Measurements from ENCODE around the gene METTL2A. TPM values are rescaled to one million over a fixed set of nuclear protein-coding genes. Genes with fewer than 3 reads are reported as not detected.
"Not testable (repeated sequence)": the region's sequence is repeated elsewhere in the genome, so short reads cannot be mapped to it uniquely, and the experiment has no call there.

Gene METTL2A
- total RNA-seq, 1 donor from 2014 or later = 15.7 TPM

GRCh38 chr17:62473030-62473982 lies 49.6 kb downstream of the METTL2A start:
- peak; percentile 67 for ATAC-seq

DNA sequence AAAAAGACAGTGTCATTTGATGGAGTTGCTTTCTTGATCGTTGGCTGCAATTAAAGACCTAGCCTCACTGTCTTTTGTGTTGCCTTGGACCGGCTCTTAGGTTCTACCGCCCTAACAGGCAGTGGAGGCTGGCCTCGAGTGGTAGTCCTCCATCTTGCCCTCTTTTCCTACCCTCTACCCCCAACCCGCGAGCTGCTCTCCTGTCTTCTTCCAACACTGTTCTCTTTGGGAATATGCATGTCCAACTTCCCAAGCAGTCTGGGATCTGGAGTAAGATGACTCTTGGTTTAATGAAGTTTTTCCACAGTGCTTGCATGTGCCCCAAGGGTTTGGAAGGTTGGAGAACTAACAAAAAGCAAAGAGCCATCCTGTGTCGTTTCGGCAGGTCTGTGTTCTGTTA lies 53.4 kb downstream of the METTL2A start:
- not testable (repeated sequence) for ATAC-seq

DNA sequence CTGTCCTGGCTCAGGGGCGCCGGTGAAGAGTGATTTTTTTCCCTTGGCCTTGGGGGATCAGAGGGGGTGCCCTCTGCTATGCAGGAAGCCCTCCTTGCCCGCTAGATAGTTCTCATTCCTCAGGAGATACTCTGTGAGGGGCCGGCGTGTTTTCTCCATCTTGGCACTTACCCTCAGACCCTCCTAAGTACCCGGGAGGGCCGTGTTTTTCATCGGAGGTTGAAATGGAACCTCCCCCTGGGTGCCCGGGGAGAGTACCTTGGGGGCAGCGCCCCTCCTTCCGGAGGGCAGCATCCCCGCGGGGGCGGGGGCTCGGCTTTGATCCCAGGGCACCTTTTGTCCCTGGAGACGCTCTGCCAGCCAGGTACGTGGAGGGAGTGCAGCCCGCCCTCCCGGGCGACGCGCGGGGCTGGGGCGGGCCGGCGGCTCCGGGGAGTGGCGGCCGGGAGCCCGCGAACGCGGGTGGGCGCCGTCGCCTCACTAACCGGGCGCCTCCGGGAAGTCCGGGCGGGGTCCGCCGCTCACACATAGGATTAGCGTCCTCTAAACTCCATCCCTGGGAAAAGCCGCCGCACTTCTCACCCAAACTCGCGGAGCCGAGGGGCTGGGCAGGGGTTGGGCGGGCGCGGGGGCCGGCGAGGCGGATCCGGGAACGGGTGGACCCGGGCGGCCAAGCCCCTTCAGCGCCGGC lies 54.2 kb downstream of the METTL2A start:
- ATAC-seq = peak; percentile 39

DNA sequence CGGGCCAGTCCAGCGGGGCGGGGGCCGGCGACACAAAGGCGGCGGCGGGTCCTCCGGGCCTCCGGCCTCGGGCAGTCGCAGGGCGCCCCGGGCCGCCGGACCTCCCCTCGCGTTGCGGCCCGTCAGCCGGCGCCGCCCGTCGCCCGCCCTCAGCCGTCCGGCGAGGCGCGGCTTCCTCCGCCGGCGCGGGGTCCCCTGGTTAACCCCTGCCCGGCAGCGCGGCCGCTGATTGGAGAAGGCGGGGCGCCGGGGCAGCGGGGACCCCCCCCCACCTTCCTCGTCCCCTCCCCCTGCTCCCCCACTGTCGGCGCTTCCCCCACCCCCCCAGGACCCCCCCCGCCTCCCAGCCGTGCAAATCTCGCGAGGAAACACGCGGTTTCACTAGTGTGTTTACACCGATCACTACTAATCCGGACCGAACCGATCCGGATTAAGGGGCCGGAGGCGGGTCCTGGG lies 54.8 kb downstream of the METTL2A start, which contains the start of gene TLK2:
TSS of gene TLK2 (plus strand) at position 402 of the 456 bp plus-strand sequence. CDS start 2,301 bp downstream, outside the sequence.
- ATAC-seq = peak; percentile 78

- peak; percentile 59 for ATAC-seq
These were observed 55.4 kb downstream of the METTL2A start for GRCh38 chr17:62478880-62479638.

DNA sequence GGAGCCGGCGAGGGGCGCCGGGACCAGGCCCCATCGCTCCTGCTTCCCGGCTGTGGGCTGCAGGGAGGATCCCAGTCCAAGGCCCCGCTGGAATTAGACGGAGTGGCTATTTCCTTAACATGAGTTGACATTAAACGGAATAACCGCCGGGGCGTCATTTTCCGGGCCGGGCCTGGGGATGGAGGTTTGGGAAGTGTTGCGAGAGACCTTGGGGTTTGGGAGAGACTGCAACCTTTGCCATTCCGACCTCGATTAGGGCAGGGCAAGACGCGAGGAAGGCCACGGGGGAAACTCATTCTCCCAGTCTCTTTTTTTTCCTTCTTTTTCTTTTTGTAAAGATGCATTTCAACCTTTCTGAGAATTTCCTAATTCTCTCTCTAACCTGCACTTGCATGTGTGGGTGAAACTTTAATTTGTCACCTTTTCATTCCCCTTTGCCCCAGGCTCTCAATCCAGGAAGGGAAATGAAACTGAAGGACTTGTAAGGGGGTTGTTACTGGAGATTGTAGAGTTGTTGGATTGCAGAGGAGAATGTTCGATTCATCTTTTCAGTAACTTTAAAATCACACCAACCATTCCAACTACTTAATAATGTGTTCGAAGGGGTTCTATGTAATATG lies 56.1 kb downstream of the METTL2A start:
- not testable (repeated sequence) for ATAC-seq

DNA sequence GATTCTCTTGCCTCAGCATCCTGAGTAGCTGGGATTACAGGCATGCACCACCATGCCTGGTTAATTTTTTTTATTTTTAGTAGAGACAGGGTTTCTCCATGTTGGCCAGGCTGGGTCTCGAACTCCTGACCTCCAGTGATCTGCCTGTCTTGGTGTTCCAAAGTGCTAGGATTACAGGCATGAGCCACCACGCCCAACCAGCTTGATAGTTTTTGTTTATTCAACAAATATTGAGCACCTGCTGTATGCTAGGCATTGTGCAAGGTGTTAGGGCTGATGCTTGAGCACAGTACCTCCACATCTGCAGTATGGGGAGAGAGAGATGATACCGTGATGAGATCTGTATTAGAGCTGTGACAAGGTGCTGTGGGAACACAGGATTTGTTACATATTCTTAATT lies 58.9 kb downstream of the METTL2A start:
- not testable (repeated sequence) for ATAC-seq

DNA sequence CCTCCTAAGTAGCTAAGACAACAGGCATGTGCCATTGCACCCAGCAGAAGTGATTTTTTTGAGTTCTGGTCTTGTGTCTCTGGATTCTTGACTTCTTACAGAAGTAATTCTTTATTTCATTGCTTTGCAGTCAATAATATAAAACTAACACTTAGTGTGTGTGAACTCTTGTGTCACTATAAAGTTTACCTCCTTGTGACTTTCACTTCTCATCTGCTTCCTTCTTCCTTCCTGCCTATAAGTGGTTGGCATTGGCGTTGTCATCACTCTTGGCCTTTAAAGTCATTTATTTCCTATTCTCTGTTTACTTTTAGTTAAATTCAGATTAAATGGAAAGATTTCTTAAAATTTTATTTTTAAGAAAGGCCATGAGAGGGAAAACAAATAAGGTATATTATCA lies 67.3 kb downstream of the METTL2A start:
- not testable (repeated sequence) for ATAC-seq

DNA sequence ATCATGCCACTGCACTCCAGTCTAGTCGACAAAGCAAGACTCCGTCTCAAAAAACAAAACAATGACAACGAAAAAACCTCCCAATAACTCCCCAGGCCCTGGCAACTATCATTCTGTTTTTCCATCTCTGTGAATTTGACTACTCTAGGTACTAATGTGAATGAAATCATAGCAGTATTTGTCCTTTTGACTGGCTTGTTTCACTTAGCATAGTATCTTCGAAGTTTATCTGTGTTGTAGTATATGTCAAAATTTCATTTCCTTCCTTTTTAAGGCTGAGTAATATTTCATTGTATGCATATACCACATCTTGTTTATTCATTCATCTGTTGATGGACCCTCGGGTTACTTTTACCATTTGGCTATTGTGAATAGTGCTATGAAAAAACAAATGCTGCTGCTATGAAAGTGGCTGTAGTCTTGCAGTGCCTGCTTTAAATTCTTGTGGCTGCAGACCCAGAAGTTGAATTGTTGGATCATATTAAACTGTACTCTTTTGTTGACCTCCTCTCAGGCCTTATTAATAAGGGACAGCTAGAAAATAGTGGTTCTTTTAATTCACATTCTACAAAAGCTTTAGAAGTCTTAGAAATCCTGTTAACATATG lies 69.5 kb downstream of the METTL2A start:
- not testable (repeated sequence) for ATAC-seq

DNA sequence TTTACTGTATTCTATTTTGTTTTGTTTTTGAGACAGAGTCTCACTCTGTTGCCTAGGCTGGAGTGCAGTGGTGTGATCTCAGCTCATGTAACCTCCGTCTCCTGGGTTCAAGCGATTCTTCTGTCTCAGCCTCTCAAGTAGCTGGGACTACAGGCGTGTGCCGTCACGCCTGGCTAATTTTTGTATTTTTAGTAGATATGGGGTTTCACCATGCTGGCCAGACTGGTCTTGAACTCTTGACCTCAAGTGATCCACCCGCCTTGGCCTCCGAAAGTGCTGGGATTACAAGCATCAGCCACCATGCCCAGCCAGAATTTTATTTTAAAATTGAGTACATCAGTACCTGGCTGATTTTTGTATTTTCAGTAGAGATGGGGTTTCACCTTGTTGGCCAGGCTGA lies 70.4 kb downstream of the METTL2A start:
- ATAC-seq = not testable (repeated sequence)

DNA sequence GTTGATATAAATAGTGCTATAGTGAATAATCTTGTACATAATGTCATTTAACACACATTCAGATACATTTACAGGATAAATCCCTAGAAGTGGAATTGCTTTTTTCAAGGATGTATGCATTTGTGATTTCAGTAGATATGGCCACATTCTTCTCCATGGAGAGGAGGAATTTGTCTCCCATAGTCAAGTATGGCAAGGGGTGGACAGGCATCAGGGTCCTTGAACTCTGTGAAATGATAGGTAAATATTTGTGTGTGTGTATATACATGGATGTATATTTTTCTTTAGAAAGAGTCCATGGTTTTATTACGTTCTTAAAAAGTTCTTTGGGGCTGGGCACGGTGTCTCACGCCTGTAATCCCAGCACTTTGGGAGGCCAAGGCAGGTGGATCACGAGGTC lies 72.6 kb downstream of the METTL2A start:
- ATAC-seq = not testable (repeated sequence)

DNA sequence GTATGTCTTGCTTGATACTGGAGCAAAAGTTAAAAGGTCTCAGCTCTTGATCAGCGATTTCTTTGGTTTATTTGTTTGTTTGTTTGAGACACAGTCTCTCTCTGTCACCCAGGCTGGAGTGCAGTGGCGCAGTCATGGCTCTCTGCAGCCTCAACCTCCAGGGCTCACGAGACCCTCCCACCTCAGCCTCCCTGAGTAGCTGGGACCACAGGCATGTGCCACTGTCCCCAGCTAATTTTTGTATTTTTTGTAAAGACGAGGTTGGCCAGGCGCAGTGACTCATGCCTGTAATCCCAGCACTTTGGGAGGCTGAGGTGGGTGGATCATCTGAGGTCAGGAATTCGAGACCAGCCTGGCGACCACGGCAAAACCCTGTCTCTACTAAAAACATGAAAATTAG lies 75.1 kb downstream of the METTL2A start:
- ATAC-seq = not testable (repeated sequence)

Other genes starting within 250 kb of the METTL2A start
- gene EFCAB3, start 43.3 kb upstream of the METTL2A start, total RNA-seq = not detected
- gene TLK2, start 54.9 kb downstream of the METTL2A start, total RNA-seq = 29.0 TPM
- gene MRC2, start 203.8 kb downstream of the METTL2A start, total RNA-seq = 34.0 TPM